Muscle layer of colon (tissue), 2 donors: ENCODE results near the gene C1GALT1C1L.
"Not testable (repeated sequence)": the region's sequence is repeated elsewhere in the genome, so short reads cannot be mapped to it uniquely, and the experiment has no call there.

Experiments
- H3K27ac ChIP-seq: one replicate; pipeline ENCODE4 v1.7.0; 2013; ENCODE audit warnings: low read depth, mild to moderate bottlenecking, low read length, moderate library complexity
- H3K27me3 ChIP-seq, 2 donors: one replicate each; pipeline ENCODE4 v1.7.0; 2013; ENCODE audit warnings: low read length in 2 of 2, mild to moderate bottlenecking in 2 of 2; ENCODE audit not compliant: insufficient read depth in 2 of 2, control insufficient read depth in 1 of 2
- H3K36me3 ChIP-seq: one replicate; pipeline ENCODE4 v1.7.0; 2013; ENCODE audit warnings: mild to moderate bottlenecking, low read length; ENCODE audit not compliant: insufficient read depth
- H3K4me1 ChIP-seq: one replicate; pipeline ENCODE4 v1.7.0; 2013; ENCODE audit warnings: mild to moderate bottlenecking, low read length; ENCODE audit not compliant: insufficient read depth
- H3K4me3 ChIP-seq, 2 donors: one replicate each; pipeline ENCODE4 v1.7.0; 2013; ENCODE audit warnings: low read length in 2 of 2, low read depth in 1 of 2, mild to moderate bottlenecking in 1 of 2, moderate library complexity in 1 of 2
- H3K9ac ChIP-seq: one replicate; pipeline ENCODE4 v1.7.0; 2013; ENCODE audit warnings: low read length
- H3K9me3 ChIP-seq: one replicate; pipeline ENCODE4 v1.7.0; 2013; ENCODE audit warnings: mild to moderate bottlenecking, low read length
- donor health status: abdominal sarcoma.
- donor health status: Adenocarcinoma of cecum.

C1GALT1C1L gene

DNA sequence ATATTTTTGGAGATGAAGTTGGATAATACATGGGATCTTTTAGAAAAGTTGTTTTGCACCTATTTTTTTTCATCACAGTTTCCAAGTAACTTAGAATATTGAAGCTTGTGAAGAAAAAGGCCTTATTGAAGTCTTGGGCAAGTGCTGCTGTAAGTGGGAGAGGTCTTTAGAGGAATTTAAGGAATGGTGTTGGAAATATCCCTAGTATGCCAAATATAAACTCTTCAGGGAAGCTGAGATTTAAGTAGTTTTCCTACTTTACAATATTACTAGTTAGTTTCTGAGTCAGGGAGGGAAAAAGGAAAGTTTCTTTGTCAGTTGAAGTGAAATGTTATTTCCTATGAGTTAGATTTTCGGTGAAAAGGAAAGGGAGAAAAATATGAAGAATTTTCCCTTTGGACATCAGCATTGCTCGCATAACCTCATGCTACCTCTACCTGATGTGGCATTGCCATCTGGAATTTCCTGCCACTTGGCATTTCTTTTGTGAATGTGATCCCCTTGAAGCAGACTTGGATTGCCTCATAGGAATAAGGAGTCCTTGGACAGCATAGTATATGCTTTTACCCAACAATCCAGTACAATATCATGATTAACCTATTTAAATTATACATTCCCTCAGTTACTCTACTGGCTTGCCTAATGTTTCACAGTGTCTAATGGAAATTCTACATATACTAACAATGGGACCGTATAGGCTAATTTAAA lies 27.1 kb downstream of the C1GALT1C1L start:
- Histone ChIP-seq H3K9ac (no peak overlapping the region), H3K9me3 (no peaks in the 10 kb centered on the region)

GRCh38 chr2:43643680-43644079 lies 32.5 kb downstream of the C1GALT1C1L start:
- H3K9ac ChIP-seq, result no peak overlapping the region
- no peak overlapping the region for H3K4me3 ChIP-seq
- H3K9me3 ChIP-seq, result no peaks in the 10 kb centered on the region
- no peaks in the 10 kb centered on the region for H3K36me3 ChIP-seq
- H3K27me3 ChIP-seq, result no peaks in the 10 kb centered on the region
- no peak overlapping the region for H3K27ac ChIP-seq
- H3K4me1 ChIP-seq, result no peaks in the 10 kb centered on the region

More for the DNA sequence above, 27.1 kb downstream of the C1GALT1C1L start:
- peak overlapping the region; percentile 45 for H3K27ac ChIP-seq
- no peak overlapping the region for H3K4me3 ChIP-seq
- no peaks in the 10 kb centered on the region for H3K27me3 ChIP-seq
- H3K36me3 ChIP-seq, result no peaks in the 10 kb centered on the region
- H3K4me1 ChIP-seq, result no peaks in the 10 kb centered on the region

- Histone ChIP-seq H3K9ac (no peak overlapping the region), H3K27ac (no peak overlapping the region)
Measured at GRCh38 chr2:43642363-43642762, 33.9 kb downstream of the C1GALT1C1L start.

DNA sequence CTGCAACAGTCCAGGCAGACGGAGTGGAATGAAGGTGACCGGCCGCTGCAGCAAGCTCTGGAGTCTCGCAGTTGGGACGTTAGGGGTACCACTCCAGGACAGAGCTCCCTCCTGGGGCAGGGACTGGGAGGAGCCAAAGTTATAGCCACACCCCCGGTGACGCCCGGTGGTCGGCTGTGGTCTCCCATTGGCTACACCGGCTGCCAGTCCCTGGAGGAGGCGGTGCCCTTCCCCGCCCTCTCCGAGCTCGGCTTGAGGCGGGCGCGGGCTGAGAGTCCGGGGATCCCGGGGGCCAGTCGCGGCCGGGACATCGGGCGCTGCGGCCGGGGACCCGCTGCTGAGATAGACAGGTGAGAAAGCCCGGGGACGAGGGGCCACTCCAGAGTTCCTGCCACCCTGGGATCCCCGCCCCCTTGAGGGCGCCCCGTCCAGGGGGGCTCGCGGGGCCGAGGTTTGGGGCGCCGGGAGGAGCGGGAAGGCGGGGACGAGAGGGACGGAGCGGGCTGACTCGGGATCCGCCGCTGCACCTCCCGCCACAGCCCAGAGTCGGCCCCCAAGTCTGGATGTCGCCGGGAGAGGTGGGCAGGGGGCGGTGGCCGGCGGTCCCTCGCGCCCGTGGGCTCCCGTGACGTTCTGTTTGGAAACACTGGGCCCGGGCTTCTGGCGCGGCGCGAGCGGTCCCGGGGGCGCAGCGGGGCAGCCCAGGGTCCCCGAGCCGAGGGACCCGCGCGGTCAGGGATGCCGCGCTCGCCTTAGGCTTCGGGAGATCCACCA lies 39.0 kb downstream of the C1GALT1C1L start, which contains the start of gene PLEKHH2:
Gene PLEKHH2 (plus strand): TSS at position 231 of the 774 bp plus-strand sequence. CDS start 7,414 bp downstream, outside the sequence.
- Histone ChIP-seq H3K4me3 (peak within 1 kb of the TSS; percentile 87 to 97), H3K4me1 (peaks cover 4% of the 10 kb centered on the region), H3K36me3 (no peaks in the 10 kb centered on the region), H3K27me3 (peaks cover 5 to 6% of the 10 kb centered on the region in 2 donors), H3K9me3 (no peaks in the 10 kb centered on the region), H3K9ac (peak within 1 kb of the TSS; percentile 91), H3K27ac (peak within 1 kb of the TSS; percentile 74)

More at GRCh38 chr2:43642363-43642762, 33.9 kb downstream of the C1GALT1C1L start:
- H3K9me3 ChIP-seq, result no peaks in the 10 kb centered on the region
- no peaks in the 10 kb centered on the region for H3K36me3 ChIP-seq
- H3K4me3 ChIP-seq, result no peak overlapping the region
- no peaks in the 10 kb centered on the region for H3K4me1 ChIP-seq
- no peaks in the 10 kb centered on the region for H3K27me3 ChIP-seq

GRCh38 chr2:43636621-43637020 lies 39.6 kb downstream of the C1GALT1C1L start:
- H3K4me1 ChIP-seq, result peaks cover 4% of the 10 kb centered on the region
- H3K4me3 ChIP-seq, result peak overlapping the region; percentile 87 to 97
- no peaks in the 10 kb centered on the region for H3K36me3 ChIP-seq

GRCh38 chr2:43636153-43636552 lies 40.1 kb downstream of the C1GALT1C1L start:
- not testable (repeated sequence) for H3K4me1 ChIP-seq, H3K4me3 ChIP-seq, H3K9me3 ChIP-seq, H3K36me3 ChIP-seq, H3K9ac ChIP-seq, H3K27ac ChIP-seq, H3K27me3 ChIP-seq

More at GRCh38 chr2:43636621-43637020, 39.6 kb downstream of the C1GALT1C1L start:
- Histone ChIP-seq H3K9me3 (no peaks in the 10 kb centered on the region), H3K27me3 (peaks cover 5 to 6% of the 10 kb centered on the region in 2 donors), H3K9ac (no peak overlapping the region), H3K27ac (peak overlapping the region; percentile 74)

GRCh38 chr2:43634604-43635306 lies 41.5 kb downstream of the C1GALT1C1L start:
- no peaks in the 10 kb centered on the region for H3K9me3 ChIP-seq
- H3K27me3 ChIP-seq, result peaks cover 5 to 6% of the 10 kb centered on the region in 2 donors
- H3K9ac ChIP-seq, result no peak overlapping the region
- no peak overlapping the region for H3K27ac ChIP-seq
- peaks cover 4% of the 10 kb centered on the region for H3K4me1 ChIP-seq
- H3K4me3 ChIP-seq, result no peak overlapping the region
- no peaks in the 10 kb centered on the region for H3K36me3 ChIP-seq

DNA sequence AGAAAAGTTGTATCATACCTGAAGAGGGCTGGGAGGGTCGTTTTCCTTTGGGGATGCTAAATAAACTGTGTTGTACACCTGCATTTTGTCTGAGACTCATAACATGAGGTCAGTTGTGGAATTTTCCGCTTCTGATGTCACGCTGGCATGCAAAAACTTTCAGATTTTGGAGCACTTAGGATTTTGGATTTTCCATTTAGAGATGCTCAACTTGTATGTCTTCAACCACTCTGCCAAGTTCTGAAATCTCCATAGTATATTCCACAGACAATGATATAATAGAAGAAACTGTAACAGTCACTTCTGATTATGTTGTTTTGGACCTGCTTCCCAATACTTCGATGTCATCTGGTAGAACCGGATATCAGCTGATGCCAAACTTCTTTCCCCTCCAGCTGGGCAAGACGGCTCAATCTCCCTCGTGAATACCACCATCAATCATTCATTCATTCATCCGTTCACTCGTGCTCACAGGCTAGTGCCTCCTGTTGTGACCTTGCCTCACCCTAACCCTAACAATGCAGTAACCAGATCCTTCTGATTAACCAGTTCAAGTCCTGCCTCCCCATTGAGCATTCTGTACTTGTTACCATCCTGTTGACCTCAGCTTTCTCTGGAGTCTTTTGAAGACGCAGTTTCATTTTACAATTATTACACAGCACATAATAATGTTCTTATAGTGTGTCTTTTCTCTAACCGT lies 44.5 kb downstream of the C1GALT1C1L start:
- Histone ChIP-seq H3K27ac (no peak overlapping the region), H3K27me3 (peaks cover 5 to 6% of the 10 kb centered on the region in 2 donors), H3K4me1 (peaks cover 3% of the 10 kb centered on the region), H3K4me3 (no peak overlapping the region), H3K9me3 (no peaks in the 10 kb centered on the region), H3K9ac (no peak overlapping the region), H3K36me3 (no peaks in the 10 kb centered on the region)
